ENCODE data around the gene RTBDN. TPM values are rescaled to one million over a fixed set of nuclear protein-coding genes. Genes with fewer than 3 reads are reported as not detected.
A peak's percentile ranks its signal among the peaks of the same experiment; 100 is the strongest.

Gene RTBDN
- total RNA-seq, 1 donor from 2014 or later, result not detected

DNA sequence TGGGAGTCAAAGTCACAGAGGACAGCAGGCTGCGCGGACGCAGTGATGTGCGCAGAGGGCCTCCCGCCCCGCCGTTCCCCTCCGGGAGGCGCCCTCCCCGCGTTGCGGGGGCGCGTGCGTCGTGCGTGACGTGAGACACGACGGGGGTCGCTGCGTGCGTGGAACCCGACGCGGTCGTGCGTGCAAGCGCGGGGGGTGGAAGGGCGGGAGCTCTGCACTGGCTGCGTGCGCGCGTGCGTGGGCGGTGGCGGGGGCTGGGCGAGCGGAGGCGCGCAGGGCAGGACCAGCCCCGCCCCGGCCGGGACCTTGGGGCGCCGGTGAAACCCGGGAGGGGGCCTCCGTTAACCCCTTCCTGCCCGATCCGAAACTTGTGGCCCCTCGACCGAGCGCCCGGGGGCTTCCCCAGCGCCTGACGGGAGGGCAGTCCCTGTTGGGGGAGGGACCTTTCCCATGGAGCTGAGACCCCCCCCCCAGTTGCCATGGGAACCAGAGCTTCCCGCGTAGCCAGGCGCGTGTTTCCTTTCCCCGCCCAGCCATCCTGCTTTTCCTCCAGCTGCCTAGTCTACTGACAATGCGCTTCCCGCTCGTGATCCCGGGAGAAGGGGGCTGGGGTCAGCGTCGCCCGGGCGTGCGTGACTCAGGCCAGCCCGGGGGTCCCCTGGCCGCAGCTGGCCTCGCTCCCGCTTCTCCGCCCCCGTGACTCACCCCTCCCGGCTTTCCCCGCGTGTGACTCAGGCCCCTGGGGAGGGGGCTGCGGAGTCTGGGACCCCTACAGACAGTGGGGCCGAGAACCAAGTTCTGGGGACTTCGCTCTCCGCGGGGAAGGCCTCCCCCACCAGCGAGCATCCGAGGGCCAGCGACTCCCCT, 51.7 kb downstream of the RTBDN start:
- H3K4me3 ChIP-seq (ENCODE audit: low read depth, low read length), result peak overlapping the region; percentile 57
- TF ChIP-seq, protein P1, sequence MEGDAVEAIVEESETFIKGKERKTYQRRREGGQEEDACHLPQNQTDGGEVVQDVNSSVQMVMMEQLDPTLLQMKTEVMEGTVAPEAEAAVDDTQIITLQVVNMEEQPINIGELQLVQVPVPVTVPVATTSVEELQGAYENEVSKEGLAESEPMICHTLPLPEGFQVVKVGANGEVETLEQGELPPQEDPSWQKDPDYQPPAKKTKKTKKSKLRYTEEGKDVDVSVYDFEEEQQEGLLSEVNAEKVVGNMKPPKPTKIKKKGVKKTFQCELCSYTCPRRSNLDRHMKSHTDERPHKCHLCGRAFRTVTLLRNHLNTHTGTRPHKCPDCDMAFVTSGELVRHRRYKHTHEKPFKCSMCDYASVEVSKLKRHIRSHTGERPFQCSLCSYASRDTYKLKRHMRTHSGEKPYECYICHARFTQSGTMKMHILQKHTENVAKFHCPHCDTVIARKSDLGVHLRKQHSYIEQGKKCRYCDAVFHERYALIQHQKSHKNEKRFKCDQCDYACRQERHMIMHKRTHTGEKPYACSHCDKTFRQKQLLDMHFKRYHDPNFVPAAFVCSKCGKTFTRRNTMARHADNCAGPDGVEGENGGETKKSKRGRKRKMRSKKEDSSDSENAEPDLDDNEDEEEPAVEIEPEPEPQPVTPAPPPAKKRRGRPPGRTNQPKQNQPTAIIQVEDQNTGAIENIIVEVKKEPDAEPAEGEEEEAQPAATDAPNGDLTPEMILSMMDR (conservative IDR thresholded peaks at IDR 0.05; ENCODE audit: low read depth, low read length), result no peak
- no peak for DNase-seq (ENCODE audit: low read depth)

GRCh38 chr19:12782174-12782423, 52.3 kb downstream of the RTBDN start:
- peak overlapping the region; percentile 57 for H3K4me3 ChIP-seq (ENCODE audit: low read depth, low read length)
- TF ChIP-seq, protein P1 (conservative IDR thresholded peaks at IDR 0.05; ENCODE audit: low read depth, low read length), result no peak
- DNase-seq (ENCODE audit: low read depth), result no peak

- TF ChIP-seq, protein P1 (conservative IDR thresholded peaks at IDR 0.05; ENCODE audit: low read depth, low read length), result no peak
- peak overlapping the region; percentile 65 for H3K4me3 ChIP-seq (ENCODE audit: low read depth, low read length)
Observed at GRCh38 chr19:12779162-12779993, 55.0 kb downstream of the RTBDN start.

DNA sequence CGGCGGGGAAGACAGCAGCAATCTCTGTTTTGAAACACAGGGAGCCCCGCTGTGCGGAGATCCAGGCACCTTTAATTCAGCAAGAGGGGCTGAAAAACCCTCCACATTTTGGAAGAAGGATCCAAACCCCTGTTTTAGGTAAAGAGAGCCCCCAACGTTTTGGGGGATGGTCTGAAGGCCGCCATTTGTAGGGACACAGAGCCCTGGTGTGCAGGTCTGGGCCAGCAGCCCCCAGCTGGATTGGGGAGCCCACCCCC, 55.5 kb downstream of the RTBDN start:
- peak overlapping the region; percentile 65 for H3K4me3 ChIP-seq (ENCODE audit: low read depth, low read length)
- TF ChIP-seq, protein P1 (conservative IDR thresholded peaks at IDR 0.05; ENCODE audit: low read depth, low read length), result no peak

More at GRCh38 chr19:12779162-12779993, 55.0 kb downstream of the RTBDN start:
- no peak for DNase-seq (ENCODE audit: low read depth)

GRCh38 chr19:12778017-12778904, 56.1 kb downstream of the RTBDN start:
- TF ChIP-seq, protein P1 (conservative IDR thresholded peaks at IDR 0.05; ENCODE audit: low read depth, low read length), result no peak
- DNase-seq (ENCODE audit: low read depth), result no peak
- H3K4me3 ChIP-seq (ENCODE audit: low read depth, low read length), result peak overlapping the region; percentile 65

More for the DNA sequence above, 55.5 kb downstream of the RTBDN start:
- no peak for DNase-seq (ENCODE audit: low read depth)

DNA sequence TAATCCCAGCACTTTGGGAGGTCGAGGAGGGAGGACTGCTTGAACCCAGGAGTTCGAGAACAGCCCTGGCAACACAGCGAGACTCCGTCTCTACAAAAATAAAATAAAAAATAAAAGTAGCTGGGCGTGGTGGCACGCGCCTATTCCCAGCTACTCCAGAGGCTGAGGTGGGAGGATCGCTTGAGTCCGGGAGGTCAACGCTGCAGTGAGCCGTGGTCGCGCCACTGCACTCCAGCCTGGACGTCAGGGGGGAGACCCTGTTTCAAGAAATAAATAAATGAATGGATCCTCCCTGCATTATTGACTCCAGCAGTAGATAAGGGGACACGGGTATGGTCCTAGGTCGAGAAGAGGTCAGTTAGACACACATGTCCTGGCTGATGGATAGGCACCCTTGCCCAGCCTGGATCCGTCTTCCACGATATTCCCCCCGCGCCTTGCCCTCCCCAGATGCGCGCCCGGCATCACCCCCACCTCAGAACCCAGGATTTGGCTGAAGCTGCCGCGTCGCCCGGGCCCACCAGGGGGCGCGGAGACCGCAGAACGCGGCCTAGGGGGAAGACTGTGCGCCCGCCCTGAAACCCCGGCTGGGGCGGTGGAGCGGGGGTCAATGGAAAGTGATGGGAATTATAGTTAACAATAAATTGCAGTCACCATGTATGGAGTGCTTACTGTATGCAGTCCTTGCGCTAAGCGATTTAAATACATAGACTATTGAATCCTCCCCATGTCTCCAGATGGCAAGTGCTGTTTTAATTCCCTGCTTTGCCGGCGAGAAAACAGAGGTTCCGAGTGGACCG, 57.0 kb downstream of the RTBDN start:
- DNase-seq (ENCODE audit: low read depth), result no peak
- TF ChIP-seq, protein P1 (conservative IDR thresholded peaks at IDR 0.05; ENCODE audit: low read depth, low read length), result peak; percentile 80
- H3K4me3 ChIP-seq (ENCODE audit: low read depth, low read length), result peak overlapping the region; percentile 65
